Measurements from ENCODE around the gene SDS.

The SDS gene

DNA sequence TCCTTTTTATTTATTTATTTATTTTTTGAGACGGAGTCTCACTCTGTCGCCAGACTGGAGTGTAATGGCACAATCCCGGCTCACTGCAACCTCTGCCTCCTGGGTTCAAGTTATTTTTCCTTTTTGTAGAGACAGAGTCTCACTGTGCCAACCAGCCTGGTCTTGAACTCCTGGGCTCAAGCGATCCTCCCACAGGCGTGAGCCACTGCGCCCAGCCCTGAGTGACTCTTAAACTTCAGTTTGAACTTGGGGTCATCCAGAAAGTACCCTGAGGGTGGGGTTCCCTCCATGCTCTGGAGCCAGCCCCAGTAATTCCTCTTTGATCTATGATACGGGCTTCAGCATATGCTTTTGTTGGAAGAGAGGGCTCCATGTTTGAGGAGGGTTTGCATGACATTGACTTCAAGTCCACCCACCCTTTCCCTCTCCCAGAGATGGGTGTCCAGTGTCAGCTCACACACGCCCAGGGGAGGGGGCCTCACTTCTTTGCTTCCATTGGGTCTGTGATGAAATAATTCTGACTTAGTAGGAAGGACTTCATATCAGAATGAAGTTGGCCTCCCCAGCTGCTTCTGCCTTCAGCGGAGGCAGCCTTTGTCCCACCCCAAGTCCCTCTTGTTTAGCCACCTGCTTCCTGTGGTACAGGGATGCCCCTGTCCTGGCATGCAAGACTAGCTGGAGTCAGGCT, 11.9 kb downstream of the SDS start:
- TF ChIP-seq POLR2AphosphoS5 (IDR thresholded peaks at IDR 0.05; ENCODE audit: borderline replicate concordance, low read depth, low read length) (no peak), EZH2 (IDR thresholded peaks at IDR 0.05) (no peak), FOXP2 (optimal IDR thresholded peaks at IDR 0.05; ENCODE audit: control extremely low read depth, extremely low read length, insufficient read depth) (no peak)
- no peak overlapping the region for H3K4me3 ChIP-seq
- H3K9ac ChIP-seq (ENCODE audit: insufficient read length): no peak overlapping the region
- no peak for DNase-seq (ENCODE audit: low read depth, low spot score)
- no peaks in the 10 kb centered on the region for H3K36me3 ChIP-seq (ENCODE audit: insufficient read depth, low read length)
- no peak overlapping the region for H3K27ac ChIP-seq
- H3K9me3 ChIP-seq (ENCODE audit: low read depth, low read length): no peaks in the 10 kb centered on the region

- no peak for DNase-seq (ENCODE audit: low read depth, low spot score)
- TF ChIP-seq EZH2 (IDR thresholded peaks at IDR 0.05): no peak
- TF ChIP-seq POLR2AphosphoS5 (IDR thresholded peaks at IDR 0.05; ENCODE audit: borderline replicate concordance, low read depth, low read length): no peak
- TF ChIP-seq FOXP2 (optimal IDR thresholded peaks at IDR 0.05; ENCODE audit: control extremely low read depth, extremely low read length, insufficient read depth): no peak
- Histone ChIP-seq H3K9ac (ENCODE audit: insufficient read length) (no peak overlapping the region), H3K27ac (no peak overlapping the region), H3K4me3 (no peak overlapping the region), H3K9me3 (ENCODE audit: low read depth, low read length) (no peaks in the 10 kb centered on the region), H3K36me3 (ENCODE audit: insufficient read depth, low read length) (no peaks in the 10 kb centered on the region)
These were observed 12.5 kb downstream of the SDS start for GRCh38 chr12:113391145-113391544.

DNA sequence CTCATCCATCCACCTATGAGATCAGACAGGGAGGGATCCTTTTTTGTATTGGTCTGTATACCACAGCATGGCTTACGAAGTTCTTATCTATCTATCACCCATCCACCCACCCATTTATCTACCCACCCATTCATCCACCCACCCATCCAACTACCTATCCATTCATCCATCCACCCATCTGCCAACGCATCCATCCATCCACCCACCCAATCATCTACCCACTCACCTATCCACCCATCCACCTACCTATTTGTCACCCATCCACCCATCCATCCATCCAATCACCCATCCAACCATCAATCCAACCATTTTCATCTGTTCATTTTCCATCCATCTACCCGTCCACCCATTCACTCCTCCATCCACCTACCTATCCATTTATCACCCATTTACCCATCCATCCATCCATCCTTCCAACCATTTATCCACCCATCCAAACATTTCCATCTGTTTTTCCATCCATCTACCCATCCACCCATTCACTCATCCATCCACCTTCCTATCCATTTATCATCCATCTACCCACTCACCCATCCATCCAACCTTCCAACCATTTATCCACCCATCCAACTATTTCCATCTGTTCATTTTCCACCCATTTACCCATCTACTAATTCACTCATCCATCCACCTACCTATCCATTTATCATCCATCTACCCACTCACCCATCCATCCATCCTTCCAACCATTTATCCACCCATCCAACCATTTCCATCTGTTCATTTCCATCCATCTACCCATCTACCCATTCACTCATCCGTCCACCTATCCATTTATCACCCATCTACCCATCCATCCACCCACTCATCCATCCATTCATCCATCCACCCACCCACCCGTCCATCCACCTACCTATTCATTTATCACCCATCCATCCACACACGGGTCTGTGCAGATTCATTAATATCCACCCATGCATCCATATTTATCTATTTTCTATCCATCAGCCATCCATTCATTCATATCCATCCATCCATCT, 13.3 kb downstream of the SDS start:
- H3K36me3 ChIP-seq (ENCODE audit: insufficient read depth, low read length): no peaks in the 10 kb centered on the region
- DNase-seq (ENCODE audit: low read depth, low spot score): no peak
- H3K4me3 ChIP-seq: no peak overlapping the region
- no peak overlapping the region for H3K9ac ChIP-seq (ENCODE audit: insufficient read length)
- H3K27ac ChIP-seq: no peak overlapping the region
- H3K9me3 ChIP-seq (ENCODE audit: low read depth, low read length): no peaks in the 10 kb centered on the region
- TF ChIP-seq FOXP2 (optimal IDR thresholded peaks at IDR 0.05; ENCODE audit: control extremely low read depth, extremely low read length, insufficient read depth) (no peak), POLR2AphosphoS5 (IDR thresholded peaks at IDR 0.05; ENCODE audit: borderline replicate concordance, low read depth, low read length) (no peak), EZH2 (IDR thresholded peaks at IDR 0.05) (no peak)

DNA sequence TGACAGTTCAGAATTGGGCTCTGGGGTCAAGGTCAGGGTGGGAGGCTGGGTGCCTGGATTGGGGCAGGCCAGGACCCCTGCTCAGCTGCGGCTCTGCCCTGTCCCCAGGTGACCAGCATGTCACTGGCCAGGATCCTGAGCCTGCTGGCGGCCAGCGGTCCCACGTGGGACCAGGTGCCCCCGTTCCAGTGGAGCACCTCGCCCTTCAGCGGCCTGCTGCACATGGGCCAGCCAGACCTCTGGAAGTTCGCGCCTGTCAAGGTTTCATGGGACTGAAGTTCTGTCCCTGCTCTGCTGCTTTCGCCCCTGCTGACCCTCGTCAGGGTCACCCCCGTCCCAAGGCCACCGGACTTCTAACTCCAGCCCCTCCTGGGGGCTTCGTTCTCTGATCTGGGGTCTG, 15.3 kb downstream of the SDS start:
- no peak for DNase-seq (ENCODE audit: low read depth, low spot score)
- Histone ChIP-seq H3K27ac (no peak overlapping the region), H3K36me3 (ENCODE audit: insufficient read depth, low read length) (no peaks in the 10 kb centered on the region), H3K9me3 (ENCODE audit: low read depth, low read length) (no peaks in the 10 kb centered on the region), H3K4me3 (no peak overlapping the region), H3K9ac (ENCODE audit: insufficient read length) (no peak overlapping the region)
- TF ChIP-seq FOXP2 (optimal IDR thresholded peaks at IDR 0.05; ENCODE audit: control extremely low read depth, extremely low read length, insufficient read depth) (no peak), EZH2 (IDR thresholded peaks at IDR 0.05) (no peak), POLR2AphosphoS5 (IDR thresholded peaks at IDR 0.05; ENCODE audit: borderline replicate concordance, low read depth, low read length) (no peak)

DNA sequence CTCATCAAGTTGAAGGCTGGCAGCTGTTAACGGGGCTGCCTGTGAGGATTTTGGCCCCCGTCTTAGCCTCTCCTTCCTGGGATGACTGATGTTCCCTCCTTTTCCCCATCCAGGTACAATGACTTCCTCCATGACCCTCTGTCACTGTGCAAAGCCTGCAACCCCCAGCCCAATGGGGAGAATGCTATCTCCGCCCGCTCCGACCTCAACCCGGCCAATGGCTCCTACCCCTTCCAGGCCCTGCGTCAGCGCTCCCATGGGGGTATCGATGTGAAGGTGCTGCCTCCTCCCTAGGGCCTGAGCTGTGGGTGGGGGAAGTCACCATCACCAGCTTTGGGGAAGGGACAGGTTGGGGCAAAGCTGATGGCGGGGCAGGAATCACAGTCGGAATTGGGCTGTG, 16.1 kb downstream of the SDS start:
- H3K9ac ChIP-seq (ENCODE audit: insufficient read length): no peak overlapping the region
- H3K9me3 ChIP-seq (ENCODE audit: low read depth, low read length): no peaks in the 10 kb centered on the region
- no peak overlapping the region for H3K27ac ChIP-seq
- DNase-seq (ENCODE audit: low read depth, low spot score): no peak
- no peak overlapping the region for H3K4me3 ChIP-seq
- TF ChIP-seq FOXP2 (optimal IDR thresholded peaks at IDR 0.05; ENCODE audit: control extremely low read depth, extremely low read length, insufficient read depth): no peak
- TF ChIP-seq EZH2 (IDR thresholded peaks at IDR 0.05): no peak
- TF ChIP-seq POLR2AphosphoS5 (IDR thresholded peaks at IDR 0.05; ENCODE audit: borderline replicate concordance, low read depth, low read length): no peak
- no peaks in the 10 kb centered on the region for H3K36me3 ChIP-seq (ENCODE audit: insufficient read depth, low read length)

GRCh38 chr12:113386866-113387566, 16.7 kb downstream of the SDS start:
- Histone ChIP-seq H3K27ac (no peak overlapping the region), H3K36me3 (ENCODE audit: insufficient read depth, low read length) (no peaks in the 10 kb centered on the region), H3K9me3 (ENCODE audit: low read depth, low read length) (no peaks in the 10 kb centered on the region), H3K4me3 (no peak overlapping the region), H3K9ac (ENCODE audit: insufficient read length) (no peak overlapping the region)
- TF ChIP-seq POLR2AphosphoS5 (IDR thresholded peaks at IDR 0.05; ENCODE audit: borderline replicate concordance, low read depth, low read length) (no peak), FOXP2 (optimal IDR thresholded peaks at IDR 0.05; ENCODE audit: control extremely low read depth, extremely low read length, insufficient read depth) (no peak), EZH2 (IDR thresholded peaks at IDR 0.05) (no peak)
- no peak for DNase-seq (ENCODE audit: low read depth, low spot score)

DNA sequence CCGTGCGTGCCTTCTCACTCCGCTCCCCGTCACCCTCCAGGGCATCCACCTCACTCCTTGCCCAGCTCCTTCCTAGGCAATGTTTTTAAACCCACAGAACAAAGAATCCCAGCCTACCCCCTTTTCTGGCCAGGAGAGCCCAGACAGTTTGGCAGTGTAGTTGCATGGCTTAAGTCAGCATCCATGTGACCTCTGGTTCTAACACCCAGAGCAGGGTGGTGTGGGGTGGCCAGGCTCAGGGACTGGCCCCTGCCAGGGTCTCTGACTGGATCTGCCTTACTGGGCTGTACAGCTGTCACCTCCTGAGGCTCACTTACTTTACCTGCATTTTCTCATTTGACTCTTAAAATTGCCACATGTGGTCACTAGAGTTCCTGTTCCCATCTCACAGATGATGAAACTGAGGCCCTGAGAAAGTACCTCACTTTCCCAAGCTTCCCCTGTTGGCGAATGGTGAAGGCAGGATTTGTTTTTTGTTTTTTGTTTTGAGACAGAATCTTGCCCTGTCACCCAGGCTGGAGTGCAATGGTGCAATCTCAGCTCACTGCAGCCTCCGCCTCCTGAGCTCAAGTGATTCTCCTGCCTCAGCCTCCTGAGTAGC, 18.3 kb downstream of the SDS start:
- H3K9ac ChIP-seq (ENCODE audit: insufficient read length): no peak overlapping the region
- no peaks in the 10 kb centered on the region; the same call in 1 of the 2 replicates for H3K36me3 ChIP-seq (ENCODE audit: insufficient read depth, low read length)
- no peak for DNase-seq (ENCODE audit: low read depth, low spot score)
- no peaks in the 10 kb centered on the region for H3K9me3 ChIP-seq (ENCODE audit: low read depth, low read length)
- no peak for TF ChIP-seq EZH2 (IDR thresholded peaks at IDR 0.05)
- TF ChIP-seq POLR2AphosphoS5 (IDR thresholded peaks at IDR 0.05; ENCODE audit: borderline replicate concordance, low read depth, low read length): no peak
- no peak for TF ChIP-seq FOXP2 (optimal IDR thresholded peaks at IDR 0.05; ENCODE audit: control extremely low read depth, extremely low read length, insufficient read depth)
- no peak overlapping the region for H3K4me3 ChIP-seq
- no peak overlapping the region for H3K27ac ChIP-seq

All from SK-N-MC (cell line).